Measurements from ENCODE around the gene IPCEF1. TPM values are rescaled to one million over a fixed set of nuclear protein-coding genes. Genes with fewer than 3 reads are reported as not detected.

The IPCEF1 gene
- total RNA-seq, 1 experiment from 2014 or later = 0.48 TPM

GRCh38 chr6:154367336-154367735 is 10.7 kb upstream of the IPCEF1 start:
- no peaks in the 10 kb centered on the region for H3K23me2 ChIP-seq (ENCODE audit: insufficient read length, low read depth, low read length, poor library complexity, severe bottlenecking)
- H2BK120ac ChIP-seq (ENCODE audit: low read depth, low read length, poor library complexity, severe bottlenecking) = no peak overlapping the region
- no peak overlapping the region for H3K27ac ChIP-seq (ENCODE audit: insufficient read length, low read depth, low read length)
- H2BK20ac ChIP-seq (ENCODE audit: low read depth, low read length, poor library complexity, severe bottlenecking) = no peak overlapping the region
- no peaks in the 10 kb centered on the region for H3K4me1 ChIP-seq (ENCODE audit: insufficient read depth, low read length)
- H4K5ac ChIP-seq (ENCODE audit: insufficient read length, low read depth, low read length) = no peak overlapping the region
- no peak overlapping the region for H3K18ac ChIP-seq (ENCODE audit: insufficient read length, low read depth, low read length)
- H3K9me3 ChIP-seq (ENCODE audit: control insufficient read depth, low read depth, low read length) = no peaks in the 10 kb centered on the region
- Mint-ChIP-seq H3K4me3 (no peak overlapping the region), H3K9me3 (no peaks in the 10 kb centered on the region), H3K4me1 (no peaks in the 10 kb centered on the region; a peak in 1 of 4 replicates), H3K27ac (no peak overlapping the region), H3K36me3 (ENCODE audit: insufficient read depth in 1 of 3, low read depth in 3 of 3) (no peaks in the 10 kb centered on the region), H3K27me3 (ENCODE audit: low read depth) (no peaks in the 10 kb centered on the region)
- H2AK5ac ChIP-seq (ENCODE audit: insufficient read length, low read length) = no peak overlapping the region
- no peaks in the 10 kb centered on the region for H3K79me2 ChIP-seq (ENCODE audit: insufficient read depth, low read length)
- no peaks in the 10 kb centered on the region for H3K79me1 ChIP-seq (ENCODE audit: insufficient read depth, low read depth, low read length, poor library complexity, severe bottlenecking)
- H2BK5ac ChIP-seq (ENCODE audit: insufficient read length, low read length) = no peak overlapping the region
- no peak for DNase-seq
- H3K27me3 ChIP-seq (ENCODE audit: insufficient read depth, low read length) = no peaks in the 10 kb centered on the region
- H3K4me2 ChIP-seq (ENCODE audit: insufficient read depth, insufficient read length, low read length) = no peak overlapping the region
- no peak overlapping the region for H2BK15ac ChIP-seq (ENCODE audit: low read depth, low read length)
- TF ChIP-seq, protein P1, sequence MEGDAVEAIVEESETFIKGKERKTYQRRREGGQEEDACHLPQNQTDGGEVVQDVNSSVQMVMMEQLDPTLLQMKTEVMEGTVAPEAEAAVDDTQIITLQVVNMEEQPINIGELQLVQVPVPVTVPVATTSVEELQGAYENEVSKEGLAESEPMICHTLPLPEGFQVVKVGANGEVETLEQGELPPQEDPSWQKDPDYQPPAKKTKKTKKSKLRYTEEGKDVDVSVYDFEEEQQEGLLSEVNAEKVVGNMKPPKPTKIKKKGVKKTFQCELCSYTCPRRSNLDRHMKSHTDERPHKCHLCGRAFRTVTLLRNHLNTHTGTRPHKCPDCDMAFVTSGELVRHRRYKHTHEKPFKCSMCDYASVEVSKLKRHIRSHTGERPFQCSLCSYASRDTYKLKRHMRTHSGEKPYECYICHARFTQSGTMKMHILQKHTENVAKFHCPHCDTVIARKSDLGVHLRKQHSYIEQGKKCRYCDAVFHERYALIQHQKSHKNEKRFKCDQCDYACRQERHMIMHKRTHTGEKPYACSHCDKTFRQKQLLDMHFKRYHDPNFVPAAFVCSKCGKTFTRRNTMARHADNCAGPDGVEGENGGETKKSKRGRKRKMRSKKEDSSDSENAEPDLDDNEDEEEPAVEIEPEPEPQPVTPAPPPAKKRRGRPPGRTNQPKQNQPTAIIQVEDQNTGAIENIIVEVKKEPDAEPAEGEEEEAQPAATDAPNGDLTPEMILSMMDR (conservative IDR thresholded peaks at IDR 0.05) = no peak
- no peak overlapping the region for H3K4ac ChIP-seq (ENCODE audit: low read depth, low read length)
- no peak overlapping the region for H2AFZ ChIP-seq (ENCODE audit: low read length)
- H4K91ac ChIP-seq (ENCODE audit: insufficient read length, low read depth, low read length) = no peak overlapping the region
- H4K8ac ChIP-seq (replicated peaks; ENCODE audit: insufficient read length, low read depth, low read length) = no peak overlapping the region
- H3K56ac ChIP-seq (ENCODE audit: insufficient read length, low read depth, low read length) = no peak overlapping the region
- no peak overlapping the region for H2BK12ac ChIP-seq (ENCODE audit: insufficient read length, low read depth, low read length)
- no peak overlapping the region for H3K23ac ChIP-seq (ENCODE audit: insufficient read length, low read depth, low read length)
- H3K14ac ChIP-seq (ENCODE audit: insufficient read depth, low read length) = no peak overlapping the region
- WGBS (ENCODE audit: extremely low coverage, insufficient read length, low lambda C conversion rate) = no CpG with 5 or more reads among the region's 5 CpGs
- H4K20me1 ChIP-seq (ENCODE audit: control insufficient read depth, insufficient read depth, insufficient read length) = no peaks in the 10 kb centered on the region
- no peak overlapping the region for H3K9ac ChIP-seq (ENCODE audit: extremely low read depth, insufficient read length, low read length)
- no peak overlapping the region for H3T11ph ChIP-seq (ENCODE audit: low read length)

All from H9 (cell line).